ENCODE results near the gene SNX25. TPM values are rescaled to one million over a fixed set of nuclear protein-coding genes. Genes with fewer than 3 reads are reported as not detected.
"Not testable (repeated sequence)": the region's sequence is repeated elsewhere in the genome, so short reads cannot be mapped to it uniquely, and the experiment has no call there.

SNX25 gene
- total and polyA plus RNA-seq, 8 donors, result 2.6 to 36.8 (median 8.3) TPM

DNA sequence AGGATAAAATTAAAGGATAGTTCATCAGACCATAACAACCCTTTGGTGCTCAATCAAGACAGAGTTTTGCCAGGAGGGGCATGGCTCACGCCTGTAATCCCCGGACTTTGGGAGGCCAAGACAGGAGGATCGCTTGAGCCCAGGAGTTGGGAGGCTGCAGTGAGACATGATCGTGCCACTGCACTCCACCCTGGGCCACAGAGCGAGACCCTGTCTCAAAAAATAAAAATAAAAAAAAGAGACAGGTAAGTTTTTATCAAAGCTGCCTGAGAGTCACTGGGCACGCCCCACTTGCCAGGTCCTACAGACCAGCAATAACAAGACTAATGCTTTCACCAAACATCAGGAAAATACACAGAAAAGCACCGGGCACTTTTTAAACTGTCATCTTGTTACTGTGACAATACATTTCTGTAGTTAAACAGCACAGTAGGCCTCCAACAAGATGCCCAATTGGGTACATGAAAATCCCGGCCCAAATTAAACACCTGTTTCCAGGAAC lies 6.4 kb upstream of the SNX25 start:
- intact Hi-C loops (cut with DNase I; ENCODE audit: low total_unique reads), result no loop called here
- Histone ChIP-seq H3K36me3 (peaks cover 0 to 6% (median 0%) of the 10 kb centered on the region in 4 donors), H3K27me3 (no peaks in the 10 kb centered on the region), H3K9me3 (no peaks in the 10 kb centered on the region), H3K4me1 (peaks cover 18 to 35% (median 26%) of the 10 kb centered on the region in 4 donors), H3K4me3 (peak overlapping the region; percentile 69 to 88 (median 81)), H3K27ac (peak overlapping the region; percentile 96 to 99 (median 98))
- TF ChIP-seq EP300 (IDR thresholded peaks at IDR 0.05) (no peak), POLR2A (IDR thresholded peaks at IDR 0.05) (no peak), POLR2AphosphoS5 (IDR thresholded peaks at IDR 0.05) (no peak)
- TF ChIP-seq, protein P1, sequence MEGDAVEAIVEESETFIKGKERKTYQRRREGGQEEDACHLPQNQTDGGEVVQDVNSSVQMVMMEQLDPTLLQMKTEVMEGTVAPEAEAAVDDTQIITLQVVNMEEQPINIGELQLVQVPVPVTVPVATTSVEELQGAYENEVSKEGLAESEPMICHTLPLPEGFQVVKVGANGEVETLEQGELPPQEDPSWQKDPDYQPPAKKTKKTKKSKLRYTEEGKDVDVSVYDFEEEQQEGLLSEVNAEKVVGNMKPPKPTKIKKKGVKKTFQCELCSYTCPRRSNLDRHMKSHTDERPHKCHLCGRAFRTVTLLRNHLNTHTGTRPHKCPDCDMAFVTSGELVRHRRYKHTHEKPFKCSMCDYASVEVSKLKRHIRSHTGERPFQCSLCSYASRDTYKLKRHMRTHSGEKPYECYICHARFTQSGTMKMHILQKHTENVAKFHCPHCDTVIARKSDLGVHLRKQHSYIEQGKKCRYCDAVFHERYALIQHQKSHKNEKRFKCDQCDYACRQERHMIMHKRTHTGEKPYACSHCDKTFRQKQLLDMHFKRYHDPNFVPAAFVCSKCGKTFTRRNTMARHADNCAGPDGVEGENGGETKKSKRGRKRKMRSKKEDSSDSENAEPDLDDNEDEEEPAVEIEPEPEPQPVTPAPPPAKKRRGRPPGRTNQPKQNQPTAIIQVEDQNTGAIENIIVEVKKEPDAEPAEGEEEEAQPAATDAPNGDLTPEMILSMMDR (IDR thresholded peaks at IDR 0.05), result no peak
- 53 to 66% (median 59%) methylated on average over 8 of the region's 8 CpGs for WGBS, 5 donors
- DNase-seq, result no peak

DNA sequence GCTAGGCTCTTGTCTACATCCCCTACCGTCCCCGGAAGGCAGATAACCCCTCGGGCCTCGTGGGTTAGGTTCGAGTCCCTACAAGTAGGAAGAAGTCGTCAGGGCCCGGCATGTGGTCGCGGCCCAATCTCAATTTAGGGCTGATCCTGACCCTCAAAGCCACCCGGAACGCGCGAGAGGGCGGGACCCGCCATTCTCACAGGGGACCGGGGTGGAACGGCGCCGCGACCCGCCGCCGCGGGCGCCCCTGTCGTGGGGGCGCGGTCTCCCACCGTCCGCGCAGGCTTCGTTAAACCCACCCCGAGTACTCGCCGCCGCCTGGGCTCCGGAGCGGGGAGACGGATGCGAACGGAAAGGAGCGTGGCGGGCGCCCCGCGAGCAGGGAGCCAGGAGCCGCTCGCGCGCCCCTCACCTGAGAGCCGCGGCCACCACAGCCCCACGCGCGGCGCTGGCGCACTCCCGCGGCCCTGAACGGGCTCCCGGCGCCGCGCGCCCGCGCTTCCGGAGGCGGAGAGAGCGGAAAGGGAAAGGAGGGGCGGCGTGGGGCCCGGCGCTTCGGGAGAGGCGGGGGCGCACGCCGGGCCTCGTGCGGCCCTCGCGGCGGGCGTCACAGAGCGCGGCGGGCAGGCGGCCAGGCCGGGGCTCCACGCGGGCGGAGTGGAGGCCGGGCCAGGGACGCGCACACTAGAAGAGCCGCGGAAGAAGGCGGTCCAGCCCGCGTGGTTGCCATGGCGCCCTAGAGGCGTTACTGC lies 5.7 kb upstream of the SNX25 start, which contains the start of gene CFAP97:
TSS of gene CFAP97 (minus strand) at position 515 of the 752 bp plus-strand sequence. CDS start 12,804 bp downstream, outside the sequence.
- Histone ChIP-seq H3K9me3 (no peaks in the 10 kb centered on the region), H3K27ac (peak within 1 kb of the TSS; percentile 96 to 99 (median 98)), H3K27me3 (no peaks in the 10 kb centered on the region), H3K36me3 (peaks cover 0 to 6% (median 0%) of the 10 kb centered on the region in 4 donors), H3K4me3 (peak within 1 kb of the TSS; percentile 69 to 88 (median 81)), H3K4me1 (peaks cover 20 to 37% (median 28%) of the 10 kb centered on the region in 4 donors)
- WGBS, 5 donors, result 0 to 1% (median 0%) methylated on average over 43 to 100 of the region's 103 CpGs
- intact Hi-C loops (cut with DNase I; ENCODE audit: low total_unique reads), result no loop called here
- DNase-seq, result peak; percentile 92 to 96
- TF ChIP-seq POLR2A (IDR thresholded peaks at IDR 0.05) (no peak), POLR2AphosphoS5 (IDR thresholded peaks at IDR 0.05) (peak; percentile 11 to 62 (median 45)), EP300 (IDR thresholded peaks at IDR 0.05) (no peak)
- TF ChIP-seq, protein P1 (IDR thresholded peaks at IDR 0.05), result no peak

DNA sequence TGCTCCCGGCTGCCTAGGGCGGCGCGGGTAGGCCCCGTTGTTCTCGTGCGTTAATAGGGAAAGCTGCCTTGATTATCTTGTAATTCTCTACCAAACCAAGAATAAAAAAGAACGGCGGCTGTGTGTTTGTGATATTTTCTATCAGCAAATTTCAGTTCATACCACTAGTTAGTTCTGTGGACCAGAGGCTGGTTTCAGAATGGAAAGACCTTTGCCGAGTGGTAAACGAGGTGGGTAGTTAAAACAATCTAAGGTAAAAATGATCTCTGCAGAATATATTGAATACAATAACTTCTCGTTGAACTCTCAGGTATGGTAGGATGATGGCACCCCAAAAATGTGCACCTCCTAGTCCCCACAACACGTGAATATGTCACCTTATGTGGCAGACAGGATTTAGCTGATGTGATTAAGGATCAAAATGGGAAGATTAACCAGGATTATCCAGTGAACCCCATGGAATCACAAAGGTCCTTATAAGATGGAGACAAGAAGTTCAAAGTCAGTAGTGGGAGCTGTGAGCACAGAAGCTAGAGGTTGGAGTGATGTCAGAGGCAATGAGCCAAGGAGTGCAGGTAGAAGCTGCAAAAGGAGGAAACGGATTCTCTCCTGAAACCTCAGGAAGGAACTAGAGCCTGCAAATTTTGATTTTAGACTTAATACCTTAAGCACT lies 5.0 kb upstream of the SNX25 start:
- peak overlapping the region; percentile 96 to 99 (median 98) for H3K27ac ChIP-seq
- no peak for TF ChIP-seq EP300 (IDR thresholded peaks at IDR 0.05)
- TF ChIP-seq, protein P1 (IDR thresholded peaks at IDR 0.05), result no peak
- TF ChIP-seq POLR2A (IDR thresholded peaks at IDR 0.05), result no peak
- TF ChIP-seq POLR2AphosphoS5 (IDR thresholded peaks at IDR 0.05), result no peak
- WGBS, 5 donors, result 2 to 3% (median 2%) methylated on average over 14 of the region's 14 CpGs
- intact Hi-C loops (cut with DNase I; ENCODE audit: low total_unique reads), result no loop called here
- peaks cover 23 to 43% (median 34%) of the 10 kb centered on the region in 4 donors for H3K4me1 ChIP-seq
- peak overlapping the region; percentile 69 to 88 (median 81) for H3K4me3 ChIP-seq
- H3K27me3 ChIP-seq, result no peaks in the 10 kb centered on the region
- H3K36me3 ChIP-seq, result no peaks in the 10 kb centered on the region
- peak in 1 of 2 donors; percentile 59 for DNase-seq
- no peaks in the 10 kb centered on the region for H3K9me3 ChIP-seq

DNA sequence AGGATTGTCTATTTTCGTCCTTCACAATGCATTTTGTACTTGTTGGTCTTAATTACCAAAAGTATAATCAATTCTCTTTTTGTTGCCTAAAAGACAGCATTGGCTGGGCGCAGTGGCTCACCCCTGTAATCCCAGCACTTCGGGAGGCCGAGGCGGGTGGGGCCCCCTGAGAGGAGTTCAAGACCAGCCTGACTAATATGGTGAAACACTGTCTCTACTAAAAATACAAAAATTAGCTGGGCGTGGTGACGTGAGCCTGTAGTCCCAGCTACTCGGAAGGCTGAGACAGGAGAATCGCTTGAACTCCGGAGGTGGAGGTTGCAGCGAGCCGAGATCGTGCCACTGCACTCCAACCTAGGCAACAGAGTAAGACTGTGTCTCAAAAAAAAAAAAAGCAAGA lies 4.3 kb upstream of the SNX25 start:
- peaks cover 23 to 43% (median 34%) of the 10 kb centered on the region in 4 donors for H3K4me1 ChIP-seq
- peak overlapping the region in 2 of 5 donors; percentile 97 to 99 for H3K27ac ChIP-seq
- intact Hi-C loops (cut with DNase I; ENCODE audit: low total_unique reads); H3K36me3 ChIP-seq; DNase-seq; H3K4me3 ChIP-seq; H3K9me3 ChIP-seq; H3K27me3 ChIP-seq: not testable (repeated sequence)
- 86 to 91% (median 89%) methylated on average over 13 of the region's 13 CpGs for WGBS, 5 donors

Measured in stomach (tissue), 9 donors.